Prostate gland (tissue), 2 donors: ENCODE data around the gene TRIM28. TPM values are rescaled to one million over a fixed set of nuclear protein-coding genes. Genes with fewer than 3 reads are reported as not detected.

Experiments used
- DNase-seq: peaks from one replicate; pipeline ENCODE4 v3.0.0-alpha.2; 2019; ENCODE audit warnings: low spot score
- H3K27ac ChIP-seq, 2 donors: fragments of 200-600 bp; sonication (generic); 2 replicates each; pipeline ENCODE4 v1.5.1; 2017 to 2019
- H3K27me3 ChIP-seq: fragments of 200-600 bp; sonication (generic); replicated peaks from 2 replicates; pipeline ENCODE4 v1.5.1; 2019; ENCODE audit not compliant: insufficient read depth
- H3K36me3 ChIP-seq, 2 donors: fragments of 200-600 bp; sonication (generic); 1 replicate in 1 of 2; 2 replicates in 1 of 2; pipeline versions ENCODE4 v1.5.1 to v1.8.1; 2017 to 2019
- H3K4me1 ChIP-seq: fragments of 200-600 bp; sonication (generic); replicated peaks from 2 replicates; pipeline ENCODE4 v1.5.1; 2019
- H3K4me3 ChIP-seq, 2 donors: fragments of 200-600 bp; sonication (generic); 2 replicates each; pipeline ENCODE4 v1.5.1; 2017 to 2019
- H3K9me3 ChIP-seq: fragments of 200-600 bp; sonication (generic); 2 replicates; pipeline ENCODE4 v1.5.1; 2017
- CTCF ChIP-seq, 4 experiments: fragments of 200-600 bp in 2 of 4; fragments of 450-650 bp in 2 of 4; sonication (generic) in 2 of 4; IDR thresholded peaks; 1 replicate in 3 of 4; 2 replicates in 1 of 4; pipeline ENCODE4 v1.5.1; 2016 to 2019; ENCODE audit warnings: antibody characterized with exemption in 4 of 4, mild to moderate bottlenecking in 2 of 4, moderate library complexity in 2 of 4
- POLR2A ChIP-seq: fragments of 450-650 bp; IDR thresholded peaks from one replicate; pipeline ENCODE4 v1.6.1; 2016; ENCODE audit warnings: antibody characterized with exemption, mild to moderate bottlenecking
- POLR2AphosphoS5 ChIP-seq: sonication (generic); formaldehyde crosslinking; IDR thresholded peaks from one replicate; pipeline ENCODE4 v1.6.1; 2017; ENCODE audit warnings: antibody characterized with exemption
- WGBS: methylation state at CpG from one replicate; pipeline ENCODE4 v1.1.5; 2018; 5-methylcytosine and 5-hydroxymethylcytosine counted together
- intact Hi-C: fragments of 100-400 bp; cut with DNase I; formaldehyde crosslinking; loops from one replicate; pipeline ENCODE4 v1.14.2; 2022
- total RNA-seq, 2 donors: library from RNA; depleted of rRNA; stranded (reverse); fragments of >200 nt; gene quantifications; one replicate each; pipeline ENCODE4 v1.1.0, GENCODE V29; 2016

TRIM28 gene
- total RNA-seq, 2 donors from 2014 or later: 237 to 374 TPM

DNA sequence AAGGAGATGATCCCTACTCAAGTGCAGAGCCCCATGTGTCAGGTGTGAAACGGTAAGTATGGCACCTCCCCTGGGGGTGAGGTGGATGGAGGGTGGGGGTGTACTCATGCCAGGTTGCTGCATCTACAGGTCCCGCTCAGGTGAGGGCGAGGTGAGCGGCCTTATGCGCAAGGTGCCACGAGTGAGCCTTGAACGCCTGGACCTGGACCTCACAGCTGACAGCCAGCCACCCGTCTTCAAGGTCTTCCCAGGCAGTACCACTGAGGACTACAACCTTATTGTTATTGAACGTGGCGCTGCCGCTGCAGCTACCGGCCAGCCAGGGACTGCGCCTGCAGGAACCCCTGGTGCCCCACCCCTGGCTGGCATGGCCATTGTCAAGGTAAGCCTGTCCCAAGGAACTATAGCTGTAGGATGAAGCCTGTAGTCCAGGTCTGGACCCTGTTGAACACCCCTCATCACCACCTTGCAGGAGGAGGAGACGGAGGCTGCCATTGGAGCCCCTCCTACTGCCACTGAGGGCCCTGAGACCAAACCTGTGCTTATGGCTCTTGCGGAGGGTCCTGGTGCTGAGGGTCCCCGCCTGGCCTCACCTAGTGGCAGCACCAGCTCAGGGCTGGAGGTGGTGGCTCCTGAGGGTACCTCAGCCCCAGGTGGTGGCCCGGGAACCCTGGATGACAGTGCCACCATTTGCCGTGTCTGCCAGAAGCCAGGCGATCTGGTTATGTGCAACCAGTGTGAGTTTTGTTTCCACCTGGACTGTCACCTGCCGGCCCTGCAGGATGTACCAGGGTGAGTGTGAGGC lies 5.2 kb downstream of the TRIM28 start:
- Histone ChIP-seq H3K27ac (no peak overlapping the region), H3K9me3 (no peaks in the 10 kb centered on the region), H3K27me3 (no peaks in the 10 kb centered on the region), H3K36me3 (peaks cover 27 to 55% of the 10 kb centered on the region in 2 donors), H3K4me1 (peaks cover 23% of the 10 kb centered on the region), H3K4me3 (no peak overlapping the region)
- no peak for DNase-seq
- intact Hi-C loops: no loop called here
- no peak for TF ChIP-seq CTCF (IDR thresholded peaks at IDR 0.05)
- no peak for TF ChIP-seq POLR2AphosphoS5
- TF ChIP-seq POLR2A: no peak
- WGBS: 86% methylated on average over 20 of the region's 20 CpGs

- 79% methylated on average over 10 of the region's 11 CpGs for WGBS
- TF ChIP-seq CTCF (IDR thresholded peaks at IDR 0.05) (no peak), POLR2A (no peak), POLR2AphosphoS5 (no peak)
- H3K4me1 ChIP-seq: peaks cover 23% of the 10 kb centered on the region
- H3K27ac ChIP-seq: no peak overlapping the region
- no peaks in the 10 kb centered on the region for H3K27me3 ChIP-seq
- no peak overlapping the region for H3K4me3 ChIP-seq
- intact Hi-C loops: no loop called here
- H3K9me3 ChIP-seq: no peaks in the 10 kb centered on the region
- peaks cover 27 to 55% of the 10 kb centered on the region in 2 donors for H3K36me3 ChIP-seq
- no peak for DNase-seq
Observed at GRCh38 chr19:58549664-58550361, 5.9 kb downstream of the TRIM28 start.

GRCh38 chr19:58550362-58551122 lies 6.7 kb downstream of the TRIM28 start:
- no peaks in the 10 kb centered on the region for H3K27me3 ChIP-seq
- intact Hi-C loops: no loop called here
- no peak overlapping the region for H3K4me3 ChIP-seq
- no peak overlapping the region for H3K27ac ChIP-seq
- peaks cover 25% of the 10 kb centered on the region for H3K4me1 ChIP-seq
- TF ChIP-seq CTCF (IDR thresholded peaks at IDR 0.05) (no peak), POLR2A (no peak), POLR2AphosphoS5 (no peak)
- no peaks in the 10 kb centered on the region for H3K9me3 ChIP-seq
- DNase-seq: no peak
- peaks cover 27 to 54% of the 10 kb centered on the region in 2 donors for H3K36me3 ChIP-seq
- 83% methylated on average over 13 of the region's 13 CpGs for WGBS

DNA sequence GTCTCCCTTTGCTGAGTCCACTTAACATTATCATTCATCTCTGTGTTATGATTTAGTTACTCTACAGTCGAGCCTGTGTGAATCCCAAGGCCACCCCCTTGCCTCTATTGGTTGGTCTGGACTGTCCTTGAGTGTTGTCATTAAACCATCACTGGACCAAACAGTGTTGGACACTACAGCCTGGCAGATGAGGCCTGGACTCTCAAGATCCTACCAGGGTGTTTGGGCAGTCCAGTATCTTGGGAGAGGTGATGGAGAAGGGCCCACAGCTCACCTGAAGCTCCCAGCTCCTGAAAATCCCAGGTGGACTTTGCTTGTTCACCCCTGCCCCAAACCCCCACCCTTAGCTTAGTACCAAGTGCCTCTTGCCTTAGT lies 7.2 kb downstream of the TRIM28 start:
- Histone ChIP-seq H3K9me3 (no peaks in the 10 kb centered on the region), H3K4me1 (peaks cover 21% of the 10 kb centered on the region), H3K27ac (no peak overlapping the region), H3K27me3 (no peaks in the 10 kb centered on the region), H3K36me3 (peaks cover 27 to 51% of the 10 kb centered on the region in 2 donors), H3K4me3 (no peak overlapping the region)
- no peak for TF ChIP-seq CTCF (IDR thresholded peaks at IDR 0.05)
- TF ChIP-seq POLR2A: no peak
- no peak for TF ChIP-seq POLR2AphosphoS5
- intact Hi-C loops: no loop called here
- no peak for DNase-seq
- WGBS: 18% methylated on average over 1 of the region's 1 CpG
